H1 (cell line): ENCODE data around the gene NACAD. TPM values are rescaled to one million over a fixed set of nuclear protein-coding genes. Genes with fewer than 3 reads are reported as not detected.

Source experiments
- CTCF ChIA-PET: fragments of 300-600 bp; sonication (Branson Sonifier 250); formaldehyde crosslinking; loops from one replicate; lab custom pipeline; 2021; ENCODE audit not compliant: partially characterized antibody; lab: Charles Lee
- POLR2A ChIA-PET: fragments of 300-600 bp; sonication (Branson Sonifier 250); formaldehyde crosslinking; loops from one replicate; lab custom pipeline; 2021; ENCODE audit warnings: inconsistent platforms; ENCODE audit not compliant: partially characterized antibody; lab: Charles Lee
- DNase-seq, 2 experiments: peaks; one replicate each; pipeline versions ENCODE4 v3.0.0 to v3.0.0-alpha.2; 2010 to 2022; ENCODE audit warnings: low spot score in 2 of 2, low read depth in 1 of 2, mixed read lengths in 1 of 2
- FAIRE-seq: peaks from 2 replicates; lab custom pipeline; 2011; peaks lifted over from hg19 to GRCh38; lab: Jason Lieb, UNC
- H2AFZ ChIP-seq: 2 replicates; pipeline ENCODE4 v1.8.1; 2012; ENCODE audit warnings: low read length, inconsistent platforms
- H2AK5ac ChIP-seq: 2 replicates; pipeline ENCODE4 v1.6.1; 2013; ENCODE audit warnings: low read depth, low read length
- H2BK120ac ChIP-seq: replicated peaks from 2 replicates; pipeline ENCODE3; 2013; ENCODE audit warnings: low read depth, low read length, inconsistent platforms
- H2BK12ac ChIP-seq: 2 replicates; pipeline ENCODE4 v1.6.1; 2013; ENCODE audit warnings: low read depth, low read length
- H2BK15ac ChIP-seq: 2 replicates; pipeline ENCODE4 v1.6.1; 2013; ENCODE audit warnings: low read length
- H2BK20ac ChIP-seq: 2 replicates; pipeline ENCODE4 v1.6.1; 2013; ENCODE audit warnings: low read length
- H2BK5ac ChIP-seq: 2 replicates; pipeline ENCODE4 v1.6.1; 2013; ENCODE audit warnings: low read depth, low read length
- H3K14ac ChIP-seq: 2 replicates; pipeline ENCODE4 v1.6.1; 2013; ENCODE audit warnings: inconsistent platforms; ENCODE audit not compliant: insufficient read length
- H3K18ac ChIP-seq: 2 replicates; pipeline ENCODE4 v1.6.1; 2013; ENCODE audit warnings: low read length; ENCODE audit errors: extremely low read depth
- H3K23ac ChIP-seq: 2 replicates; pipeline ENCODE4 v1.6.1; 2013; ENCODE audit warnings: inconsistent platforms; ENCODE audit not compliant: insufficient read length
- H3K23me2 ChIP-seq: 2 replicates; pipeline ENCODE4 v1.6.1; 2013; ENCODE audit warnings: low read depth, low read length
- H3K27ac ChIP-seq: 2 replicates; pipeline ENCODE4 v1.6.1; 2011; ENCODE audit warnings: low read depth, low read length, inconsistent platforms
- H3K27me3 ChIP-seq, 4 experiments: replicated peaks in 1 of 4; 1 replicate in 1 of 4; 2 replicates in 3 of 4; pipeline versions ENCODE4 v1.6.1 to v1.8.1; 2011 to 2013; ENCODE audit warnings: low read length in 3 of 4, mild to moderate bottlenecking in 3 of 4, inconsistent platforms in 2 of 4, mixed read lengths in 2 of 4, moderate library complexity in 1 of 4; ENCODE audit not compliant: control insufficient read depth in 3 of 4, insufficient read depth in 3 of 4; ENCODE audit errors: extremely low read depth in 1 of 4
- H3K36me3 ChIP-seq, 4 experiments: 2 replicates each; pipeline versions ENCODE4 v1.6.1 to v1.8.1; 2011 to 2013; ENCODE audit warnings: mild to moderate bottlenecking in 4 of 4, low read length in 3 of 4, moderate library complexity in 2 of 4, control low read depth in 1 of 4, inconsistent platforms in 1 of 4; ENCODE audit not compliant: insufficient read depth in 4 of 4, control insufficient read depth in 2 of 4
- H3K4ac ChIP-seq: replicated peaks from 2 replicates; pipeline ENCODE3; 2013; ENCODE audit warnings: low read length, low read depth, mixed read lengths, inconsistent platforms; ENCODE audit not compliant: insufficient read length
- H3K4me1 ChIP-seq, 4 experiments: replicated peaks in 1 of 4; 1 replicate in 1 of 4; 2 replicates in 3 of 4; pipeline versions ENCODE4 v1.6.1 to v1.8.1; 2011 to 2013; ENCODE audit warnings: low read length in 3 of 4, inconsistent platforms in 2 of 4, mixed read lengths in 1 of 4; ENCODE audit not compliant: insufficient read depth in 4 of 4, control insufficient read depth in 3 of 4
- H3K4me2 ChIP-seq, 2 experiments: 2 replicates each; pipeline versions ENCODE4 v1.6.1 to v1.8.1; 2011 to 2013; ENCODE audit warnings: low read depth in 2 of 2, low read length in 2 of 2, control low read depth in 1 of 2, inconsistent platforms in 1 of 2, mild to moderate bottlenecking in 1 of 2; ENCODE audit not compliant: insufficient read depth in 1 of 2
- H3K4me3 ChIP-seq, 4 experiments: fragments of 200-600, 300-600 bp in 1 of 4; sonication (generic), shearing (Covaris generic), sonication (Bioruptor Twin) in 1 of 4; 2 replicates each; pipeline versions ENCODE4 v1.5.1 to v1.8.1; 2011 to 2016; ENCODE audit warnings: low read length in 4 of 4, low read depth in 3 of 4, control low read depth in 2 of 4, inconsistent platforms in 2 of 4, mild to moderate bottlenecking in 2 of 4, mixed read lengths in 1 of 4, moderate library complexity in 1 of 4; ENCODE audit not compliant: insufficient read depth in 2 of 4; ENCODE audit errors: extremely low read depth in 1 of 4
- H3K56ac ChIP-seq: replicated peaks from 2 replicates; pipeline ENCODE3; 2013; ENCODE audit warnings: low read depth, mild to moderate bottlenecking, mixed read lengths, low read length, inconsistent platforms; ENCODE audit not compliant: insufficient read length
- H3K79me1 ChIP-seq: 2 replicates; pipeline ENCODE4 v1.6.1; 2013; ENCODE audit warnings: low read depth, low read length, control low read depth
- H3K79me2 ChIP-seq, 2 experiments: 2 replicates each; pipeline versions ENCODE4 v1.6.1 to v1.8.1; 2012 to 2013; ENCODE audit warnings: low read length in 2 of 2, mild to moderate bottlenecking in 2 of 2, inconsistent platforms in 1 of 2; ENCODE audit not compliant: insufficient read depth in 2 of 2, control insufficient read depth in 1 of 2
- H3K9ac ChIP-seq, 4 experiments: replicated peaks in 1 of 4; 1 replicate in 1 of 4; 2 replicates in 3 of 4; pipeline versions ENCODE4 v1.6.1 to v1.8.1; 2011 to 2013; ENCODE audit warnings: low read depth in 3 of 4, low read length in 3 of 4, control low read depth in 2 of 4, mild to moderate bottlenecking in 2 of 4, moderate library complexity in 2 of 4, inconsistent platforms in 1 of 4; ENCODE audit errors: extremely low read depth in 1 of 4
- H3K9me3 ChIP-seq, 2 experiments: 2 replicates each; pipeline versions ENCODE4 v1.6.1 to v1.8.1; 2012 to 2013; ENCODE audit warnings: mild to moderate bottlenecking in 2 of 2, moderate library complexity in 2 of 2, control low read depth in 1 of 2, inconsistent platforms in 1 of 2, low read depth in 1 of 2, low read length in 1 of 2, mixed read lengths in 1 of 2; ENCODE audit not compliant: insufficient read depth in 2 of 2
- H4K20me1 ChIP-seq, 2 experiments: replicated peaks in 1 of 2; 2 replicates each; pipeline versions ENCODE3 to v1.8.1; 2011 to 2013; ENCODE audit warnings: inconsistent platforms in 2 of 2, low read length in 2 of 2, mild to moderate bottlenecking in 1 of 2; ENCODE audit not compliant: insufficient read depth in 2 of 2, control insufficient read depth in 1 of 2
- H4K5ac ChIP-seq: 2 replicates; pipeline ENCODE4 v1.6.1; 2013; ENCODE audit warnings: low read length, low read depth, mixed read lengths, inconsistent platforms; ENCODE audit not compliant: insufficient read length
- H4K8ac ChIP-seq: 2 replicates; pipeline ENCODE4 v1.8.0; 2013; ENCODE audit warnings: mild to moderate bottlenecking, moderate library complexity, low read length, inconsistent platforms; ENCODE audit not compliant: insufficient read depth; ENCODE audit errors: extremely low read depth
- H4K91ac ChIP-seq: replicated peaks from 2 replicates; pipeline ENCODE3; 2013; ENCODE audit warnings: low read length, mixed read lengths, inconsistent platforms; ENCODE audit not compliant: insufficient read length
- RBBP5 ChIP-seq: IDR thresholded peaks from 2 replicates; pipeline ENCODE4 v1.7.1; 2012; ENCODE audit warnings: low read depth, mild to moderate bottlenecking, inconsistent platforms, low read length, moderate library complexity, borderline replicate concordance
- SP4 ChIP-seq: IDR thresholded peaks from 2 replicates; pipeline ENCODE4 v1.6.1; 2012; ENCODE audit warnings: low read length, inconsistent platforms
- ZNF274 ChIP-seq: IDR thresholded peaks from 2 replicates; pipeline ENCODE4 v1.7.0; 2012; ENCODE audit warnings: low read length, borderline replicate concordance; ENCODE audit errors: extremely low read depth
- WGBS, 2 experiments: shearing (Covaris generic) in 1 of 2; methylation state at CpG; one replicate each; pipeline versions ENCODE4 v1.1.6 to v1.1.7; 2013 to 2015; ENCODE audit warnings: low lambda C conversion rate in 2 of 2, mixed read lengths in 2 of 2, inconsistent platforms in 1 of 2, low coverage in 1 of 2, missing lambda C conversion rate in 1 of 2; ENCODE audit not compliant: insufficient replicate concordance in 2 of 2, insufficient coverage in 1 of 2, insufficient read length in 1 of 2; ENCODE audit errors: extremely low coverage in 1 of 2, missing lambda C conversion rate in 1 of 2; 5-methylcytosine and 5-hydroxymethylcytosine counted together
- polyA plus RNA-seq, 7 experiments: library from polyadenylated mRNA; depleted of rRNA in 3 of 7; stranded (reverse) in 5 of 7; unstranded in 2 of 7; fragments of >200 nt in 5 of 7; fragments of 200-250 nt in 2 of 7; gene quantifications; 1 replicate in 5 of 7; 2 replicates in 1 of 7; 4 replicates in 1 of 7; pipeline versions ENCODE4 v1.2.1 to v1.2.3, GENCODE V29; 2011 to 2013; ENCODE audit warnings: missing spikeins in 2 of 7, mixed read lengths in 2 of 7
- total RNA-seq: library from RNA; stranded (reverse); fragmentation: NEBNext Ultra II Directional; extraction: Animal tissue kit (Norgen Biotek cat#: 25700); gene quantifications from 2 replicates; pipeline ENCODE4 v1.2.1, GENCODE V29; 2021

NACAD gene
- total and polyA plus RNA-seq, 2 of the 8 experiments (the other 6 are each of a cell fraction or from before 2014, with no cell fraction given): 1.3 to 6.0 TPM

DNA sequence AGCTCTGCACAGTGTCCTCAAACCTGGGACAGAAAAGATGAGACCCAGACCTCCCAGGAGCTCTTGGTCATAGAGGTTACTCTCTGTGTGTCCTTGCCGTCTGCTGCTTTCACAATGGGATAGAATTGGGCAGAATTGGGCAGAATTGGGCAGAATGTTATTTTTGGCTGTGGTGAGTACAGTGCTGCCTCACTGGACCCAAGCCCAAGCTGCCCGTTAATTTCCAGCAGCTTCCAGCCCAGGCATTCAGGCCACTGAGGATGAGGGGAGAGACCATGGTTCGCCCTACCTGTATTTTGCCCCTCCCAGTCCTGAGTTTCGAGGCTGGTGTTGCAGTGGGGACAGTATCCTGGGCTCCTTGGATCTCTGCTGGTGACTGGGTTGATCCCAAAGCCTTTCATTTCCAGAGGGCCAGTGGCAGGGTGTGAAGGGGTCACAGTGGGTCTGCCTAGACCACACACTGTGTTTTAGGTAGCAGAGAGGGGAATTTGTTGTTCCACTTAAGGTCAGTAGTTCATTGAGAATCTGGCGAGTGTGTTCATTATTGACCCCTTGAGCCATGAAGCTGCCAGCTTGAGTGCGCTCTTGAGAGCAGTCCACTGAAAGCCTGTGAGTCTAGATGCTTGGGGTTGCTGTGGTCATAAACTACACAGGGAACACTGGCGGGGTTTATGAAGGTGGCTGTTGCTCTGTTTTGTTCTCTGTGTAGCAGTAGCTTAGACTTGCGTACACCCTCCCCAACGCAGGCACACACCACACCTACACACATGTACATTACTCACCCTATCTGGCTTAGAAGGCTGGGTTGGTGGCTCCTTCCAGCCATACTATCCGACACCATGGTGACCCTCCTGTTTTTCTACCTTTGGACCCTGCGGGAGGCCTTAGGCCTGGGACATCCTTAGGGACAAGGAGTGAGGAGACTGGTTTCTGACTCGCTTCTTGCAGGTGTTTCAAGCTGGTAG is 23.5 kb downstream of the NACAD start:
- H2AK5ac ChIP-seq: no peak overlapping the region
- H3K4me3 ChIP-seq: no peak overlapping the region
- H3K18ac ChIP-seq: no peak overlapping the region
- FAIRE-seq: no peak
- no peak overlapping the region for H2BK20ac ChIP-seq
- peaks cover 0 to 6% (median 4%) of the 10 kb centered on the region in 4 experiments; a peak in 5 of 8 replicates for H3K36me3 ChIP-seq
- H3K79me2 ChIP-seq: peaks cover 0 to 3% of the 10 kb centered on the region in 2 experiments; a peak in 1 of 4 replicates
- H3K23me2 ChIP-seq: no peaks in the 10 kb centered on the region
- no peak overlapping the region for H3K4ac ChIP-seq
- H3K56ac ChIP-seq: no peak overlapping the region
- H4K8ac ChIP-seq: no peak overlapping the region
- H2BK120ac ChIP-seq: no peak overlapping the region
- no peak overlapping the region for H4K5ac ChIP-seq
- no peak overlapping the region for H4K91ac ChIP-seq
- no peak overlapping the region for H3K27ac ChIP-seq
- 83% methylated on average over 12 of the region's 12 CpGs; no CpG with 5 or more reads in 1 of the 2 experiments for WGBS, 2 experiments
- H2BK12ac ChIP-seq: no peak overlapping the region
- H3K23ac ChIP-seq: no peak overlapping the region
- TF ChIP-seq RBBP5 (no peak), SP4 (no peak), ZNF274 (no peak)
- H2BK15ac ChIP-seq: no peak overlapping the region
- no peak overlapping the region for H3K14ac ChIP-seq
- H3K4me1 ChIP-seq: no peaks in the 10 kb centered on the region
- no peaks in the 10 kb centered on the region for H3K27me3 ChIP-seq
- no peak for DNase-seq
- H2BK5ac ChIP-seq: no peak overlapping the region
- H2AFZ ChIP-seq: no peak overlapping the region
- H4K20me1 ChIP-seq: peaks cover 2 to 6% of the 10 kb centered on the region in 2 experiments
- ChIA-PET POLR2A (interaction anchor here (1.0 to 1.4 kb wide), 4 partner anchors 11 to 82 kb away, joined by 3 to 6 read pairs (median 4); partner anchors contain the start of gene TBRG4), CTCF (interaction anchor here (0.7 to 1.2 kb wide), 2 partner anchors 13 to 50 kb away, joined by 3 read pairs; no protein-coding TSS in a partner anchor)
- no peak overlapping the region for H3K4me2 ChIP-seq
- no peak overlapping the region for H3K9ac ChIP-seq
- no peaks in the 10 kb centered on the region for H3K9me3 ChIP-seq
- H3K79me1 ChIP-seq: peaks cover 5% of the 10 kb centered on the region; the same call in 1 of the 2 replicates
